Measurements from ENCODE around the gene BMAL1.

DNA sequence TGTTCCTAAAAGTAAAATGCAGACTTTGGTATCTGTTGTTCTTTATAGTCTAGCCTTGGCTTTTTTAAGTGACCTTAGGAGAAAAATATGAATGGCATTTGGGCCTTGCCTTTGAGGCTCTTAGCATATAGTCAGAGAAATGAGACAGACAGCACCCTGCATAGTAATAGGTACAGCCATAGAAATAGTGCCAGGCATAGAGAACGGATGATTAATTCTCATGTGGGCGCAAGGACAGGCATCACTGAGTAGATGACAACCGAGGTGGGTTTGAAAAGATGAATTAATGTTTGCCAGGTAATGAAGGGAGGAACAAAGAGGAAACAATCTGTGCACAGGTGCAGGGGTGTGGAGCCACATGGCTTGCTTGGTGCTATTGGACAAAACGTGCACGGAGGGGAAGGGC lies 90.5 kb downstream of the BMAL1 start:
- TF ChIP-seq POLR2A (IDR thresholded peaks at IDR 0.05), result no peak
- TF ChIP-seq, protein P1, sequence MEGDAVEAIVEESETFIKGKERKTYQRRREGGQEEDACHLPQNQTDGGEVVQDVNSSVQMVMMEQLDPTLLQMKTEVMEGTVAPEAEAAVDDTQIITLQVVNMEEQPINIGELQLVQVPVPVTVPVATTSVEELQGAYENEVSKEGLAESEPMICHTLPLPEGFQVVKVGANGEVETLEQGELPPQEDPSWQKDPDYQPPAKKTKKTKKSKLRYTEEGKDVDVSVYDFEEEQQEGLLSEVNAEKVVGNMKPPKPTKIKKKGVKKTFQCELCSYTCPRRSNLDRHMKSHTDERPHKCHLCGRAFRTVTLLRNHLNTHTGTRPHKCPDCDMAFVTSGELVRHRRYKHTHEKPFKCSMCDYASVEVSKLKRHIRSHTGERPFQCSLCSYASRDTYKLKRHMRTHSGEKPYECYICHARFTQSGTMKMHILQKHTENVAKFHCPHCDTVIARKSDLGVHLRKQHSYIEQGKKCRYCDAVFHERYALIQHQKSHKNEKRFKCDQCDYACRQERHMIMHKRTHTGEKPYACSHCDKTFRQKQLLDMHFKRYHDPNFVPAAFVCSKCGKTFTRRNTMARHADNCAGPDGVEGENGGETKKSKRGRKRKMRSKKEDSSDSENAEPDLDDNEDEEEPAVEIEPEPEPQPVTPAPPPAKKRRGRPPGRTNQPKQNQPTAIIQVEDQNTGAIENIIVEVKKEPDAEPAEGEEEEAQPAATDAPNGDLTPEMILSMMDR (IDR thresholded peaks at IDR 0.05), result no peak
- no peak for TF ChIP-seq EP300 (IDR thresholded peaks at IDR 0.05)
- no peak for TF ChIP-seq POLR2AphosphoS5 (IDR thresholded peaks at IDR 0.05)

All from suprapubic skin (tissue), 4 donors.